A549 treated with ZK216348 at 1 μM for 4 hours (cell line): ENCODE results near the gene RCVRN. TPM values are rescaled to one million over a fixed set of nuclear protein-coding genes. Genes with fewer than 3 reads are reported as not detected.

Experiments
- total RNA-seq: library from RNA; stranded (reverse); fragments of 200-300 nt; extraction: Qiagen RNA extraction; gene quantifications from 5 replicates; pipeline ENCODE4 v1.2.3, GENCODE V29; 2022; ENCODE audit warnings: low read depth

Gene RCVRN
- total RNA-seq: not detected in 5 replicates

GRCh38 chr17:9905078-9905415 is at the start of gene RCVRN:
TSS of gene RCVRN (minus strand) at chr17:9905271. CDS start at chr17:9905180, 91 bp downstream.

Other genes starting within 250 kb of the RCVRN start
- not detected in 5 replicates for gene DHRS7C, start 113.7 kb downstream of the RCVRN start, total RNA-seq
- not detected in 5 replicates for gene GSG1L2, start 83.2 kb downstream of the RCVRN start, total RNA-seq
- 6.4 to 16.6 TPM (median 10.3 TPM) in 5 replicates for gene GLP2R, start 79.3 kb downstream of the RCVRN start, total RNA-seq